Activated T-cell treated with anti-CD3 and anti-CD28 coated beads, Interleukin-2, amount 50 U/mL, for 72 hours (primary cell): ENCODE results near the gene LUC7L. TPM values are rescaled to one million over a fixed set of nuclear protein-coding genes. Genes with fewer than 3 reads are reported as not detected.
"Not testable (repeated sequence)": the region's sequence is repeated elsewhere in the genome, so short reads cannot be mapped to it uniquely, and the experiment has no call there.

Source experiments
- ATAC-seq, 2 donors: fragments of 150-1000 bp; cut with Tn5 transposase; replicated peaks in 1 of 2; 2 replicates each; pipeline ENCODE4 v1.10.0; 2021; ENCODE audit warnings: moderate library complexity in 2 of 2, mild to moderate bottlenecking in 1 of 2
- DNase-seq, 2 donors: peaks; one replicate each; pipeline ENCODE4 v3.0.0; 2021 to 2022; ENCODE audit warnings: mixed read lengths in 1 of 2
- H3K27ac Mint-ChIP-seq: one replicate; pipeline ENCODE4 v1.8.0; 2022; ENCODE audit warnings: mild to moderate bottlenecking, moderate library complexity, mixed read lengths
- H3K27me3 Mint-ChIP-seq: one replicate; pipeline ENCODE4 v1.8.0; 2022; ENCODE audit warnings: low read depth, mixed read lengths
- H3K36me3 Mint-ChIP-seq, 2 donors: one replicate each; pipeline ENCODE4 v1.8.0; 2022; ENCODE audit warnings: mixed read lengths in 2 of 2, mild to moderate bottlenecking in 1 of 2; ENCODE audit not compliant: insufficient read depth in 2 of 2
- H3K4me1 Mint-ChIP-seq: one replicate; pipeline ENCODE4 v1.8.0; 2022; ENCODE audit warnings: low read depth, mixed read lengths
- H3K4me3 Mint-ChIP-seq, 2 donors: one replicate each; pipeline ENCODE4 v1.8.0; 2022; ENCODE audit warnings: mild to moderate bottlenecking in 2 of 2, mixed read lengths in 2 of 2, moderate library complexity in 2 of 2
- H3K9me3 Mint-ChIP-seq, 2 donors: one replicate each; pipeline ENCODE4 v1.8.0; 2022; ENCODE audit warnings: mixed read lengths in 2 of 2
- total RNA-seq, 2 donors: library from RNA; stranded (reverse); gene quantifications; one replicate each; pipeline ENCODE4 v1.2.3, GENCODE V29; 2022

LUC7L gene
- total RNA-seq, 2 donors from 2014 or later, result 56.4 to 69.7 TPM

- not testable (repeated sequence) for DNase-seq, H3K27ac Mint-ChIP-seq, H3K36me3 Mint-ChIP-seq, H3K4me3 Mint-ChIP-seq, ATAC-seq, H3K4me1 Mint-ChIP-seq, H3K9me3 Mint-ChIP-seq
- peaks cover 74% of the 10 kb centered on the region for H3K27me3 Mint-ChIP-seq
These were observed 59.2 kb downstream of the LUC7L start for GRCh38 chr16:170088-170507.

DNA sequence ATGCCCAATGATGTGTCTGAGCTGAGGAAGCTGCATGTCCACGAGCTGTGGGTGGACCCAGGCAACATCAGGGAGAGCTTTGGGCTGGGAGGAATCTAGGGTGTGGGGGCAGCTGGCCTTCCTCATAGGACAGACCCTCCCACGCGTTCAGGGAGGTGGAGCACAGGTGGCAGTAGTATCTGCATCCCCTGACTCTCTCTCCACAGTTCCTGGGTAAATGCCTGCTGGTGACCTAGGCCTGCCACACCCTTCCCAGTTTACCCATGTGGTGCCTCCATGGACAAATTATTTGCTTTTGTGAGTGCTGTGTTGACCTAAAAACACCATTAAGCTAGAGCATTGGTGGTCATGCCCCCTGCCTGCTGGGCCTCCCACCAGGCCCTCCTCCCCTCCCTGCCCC, 60.2 kb downstream of the LUC7L start:
- ATAC-seq (no peak), DNase-seq (no peak)
- Mint-ChIP-seq H3K4me1 (peaks cover 10% of the 10 kb centered on the region), H3K27ac (no peak overlapping the region), H3K36me3 (no peaks in the 10 kb centered on the region), H3K27me3 (peaks cover 63% of the 10 kb centered on the region), H3K4me3 (no peak overlapping the region), H3K9me3 (no peaks in the 10 kb centered on the region)

GRCh38 chr16:168424-168823, 60.8 kb downstream of the LUC7L start:
- Mint-ChIP-seq H3K36me3 (no peaks in the 10 kb centered on the region), H3K4me3 (no peak overlapping the region), H3K27ac (no peak overlapping the region), H3K4me1 (peaks cover 10% of the 10 kb centered on the region), H3K27me3 (peaks cover 57% of the 10 kb centered on the region), H3K9me3 (no peaks in the 10 kb centered on the region)
- ATAC-seq, result no peak
- DNase-seq, result no peak

GRCh38 chr16:167122-167690, 62.0 kb downstream of the LUC7L start:
- ATAC-seq (no peak), DNase-seq (no peak)
- H3K27me3 Mint-ChIP-seq, result peaks cover 57% of the 10 kb centered on the region
- no peak overlapping the region for H3K27ac Mint-ChIP-seq
- no peaks in the 10 kb centered on the region for H3K36me3 Mint-ChIP-seq
- peaks cover 10% of the 10 kb centered on the region for H3K4me1 Mint-ChIP-seq
- H3K9me3 Mint-ChIP-seq, result no peaks in the 10 kb centered on the region
- H3K4me3 Mint-ChIP-seq, result peak overlapping the region; percentile 31 to 65

GRCh38 chr16:166375-167121, 62.7 kb downstream of the LUC7L start:
- Mint-ChIP-seq H3K36me3 (no peaks in the 10 kb centered on the region), H3K27ac (no peak overlapping the region), H3K4me1 (peaks cover 10% of the 10 kb centered on the region), H3K4me3 (peak overlapping the region; percentile 65 to 79), H3K27me3 (peaks cover 56% of the 10 kb centered on the region), H3K9me3 (no peaks in the 10 kb centered on the region)
- ATAC-seq (no peak), DNase-seq (no peak)

DNA sequence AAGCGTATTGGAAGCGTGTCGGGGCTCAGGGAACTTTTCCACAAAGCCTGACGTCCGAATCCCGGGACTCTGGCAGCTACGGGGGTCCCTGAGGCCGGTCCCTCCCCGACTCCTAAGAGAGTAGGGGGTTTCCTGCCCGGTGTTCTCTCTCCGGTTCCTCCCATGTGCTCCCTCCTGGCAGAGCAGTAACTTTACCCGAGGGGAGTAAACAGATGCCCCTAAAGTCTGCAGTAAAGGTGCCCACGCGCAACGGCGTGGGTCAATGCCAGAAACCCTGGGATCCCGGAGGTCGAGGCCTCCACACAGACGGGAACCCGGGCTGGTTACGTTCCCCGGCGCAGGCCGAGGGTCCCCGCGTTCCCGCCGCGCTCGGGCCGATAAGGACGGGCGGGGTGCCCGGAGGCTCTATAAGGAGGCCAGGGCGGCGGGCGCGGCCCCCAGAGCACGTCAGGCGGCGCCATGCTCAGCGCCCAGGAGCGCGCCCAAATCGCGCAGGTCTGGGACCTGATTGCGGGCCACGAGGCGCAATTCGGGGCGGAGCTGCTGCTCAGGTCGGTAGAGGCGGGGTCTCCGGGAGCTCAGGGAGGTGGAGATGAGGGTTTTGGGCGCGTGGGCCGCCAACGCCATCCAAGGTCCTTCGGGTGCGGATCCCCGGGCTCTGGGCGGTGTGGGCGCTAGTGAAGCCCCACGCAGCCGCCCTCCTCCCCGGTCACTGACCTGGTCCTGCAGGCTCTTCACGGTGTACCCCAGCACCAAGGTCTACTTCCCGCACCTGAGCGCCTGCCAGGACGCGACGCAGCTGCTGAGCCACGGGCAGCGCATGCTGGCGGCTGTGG, 63.5 kb downstream of the LUC7L start, which contains the start of gene HBM:
HBM (plus strand) TSS at position 440 of the 836 bp plus-strand sequence; CDS start at position 460, 20 bp downstream.
- peaks cover 50% of the 10 kb centered on the region for H3K27me3 Mint-ChIP-seq

GRCh38 chr16:164827-165538, 64.3 kb downstream of the LUC7L start:
- H3K27me3 Mint-ChIP-seq, result peaks cover 42% of the 10 kb centered on the region
- H3K9me3 Mint-ChIP-seq, result no peaks in the 10 kb centered on the region
- DNase-seq (no peak), ATAC-seq (peak; percentile 36 to 52)
- peaks cover under 1% of the 10 kb centered on the region for H3K4me1 Mint-ChIP-seq
- no peaks in the 10 kb centered on the region for H3K36me3 Mint-ChIP-seq
- H3K27ac Mint-ChIP-seq, result no peak overlapping the region
- H3K4me3 Mint-ChIP-seq, result peak overlapping the region; percentile 68 to 79

More for the DNA sequence above, 63.5 kb downstream of the LUC7L start, which contains the start of gene HBM:
- DNase-seq (no peak), ATAC-seq (peak in 1 of 2 donors; percentile 16)
- peak within 1 kb of the TSS; percentile 68 to 79 for H3K4me3 Mint-ChIP-seq
- no peak within 1 kb of the TSS for H3K27ac Mint-ChIP-seq
- no peaks in the 10 kb centered on the region for H3K36me3 Mint-ChIP-seq
- peaks cover 7% of the 10 kb centered on the region for H3K4me1 Mint-ChIP-seq
- H3K9me3 Mint-ChIP-seq, result no peaks in the 10 kb centered on the region

- H3K4me1 Mint-ChIP-seq, H3K9me3 Mint-ChIP-seq, H3K27ac Mint-ChIP-seq, H3K4me3 Mint-ChIP-seq, DNase-seq, H3K36me3 Mint-ChIP-seq: not testable (repeated sequence)
- H3K27me3 Mint-ChIP-seq, result peaks cover 40% of the 10 kb centered on the region
- ATAC-seq, result peak; percentile 71 to 74
These were observed 65.0 kb downstream of the LUC7L start for GRCh38 chr16:164134-164823.

DNA sequence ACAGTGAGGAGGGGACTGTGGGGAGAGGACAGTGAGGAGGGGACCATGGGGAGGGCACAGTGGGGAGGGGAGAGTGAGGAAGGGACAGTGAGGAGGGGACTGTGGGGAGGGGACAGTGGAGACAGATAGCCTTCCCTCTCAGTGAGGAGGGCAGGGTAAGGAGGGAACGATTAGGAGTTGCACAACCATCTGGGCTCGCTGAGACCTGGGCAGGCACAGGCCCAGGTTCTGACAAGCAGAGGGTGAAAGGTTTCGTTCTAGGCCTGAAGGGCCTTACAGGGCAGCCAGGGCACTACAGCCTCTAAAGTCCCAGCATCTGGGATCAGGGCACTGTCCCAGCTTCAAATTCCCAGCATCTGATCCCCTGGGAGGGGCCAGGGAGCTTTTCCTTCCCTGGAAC, 65.6 kb downstream of the LUC7L start:
- not testable (repeated sequence) for H3K36me3 Mint-ChIP-seq, H3K4me1 Mint-ChIP-seq, DNase-seq, H3K27ac Mint-ChIP-seq, H3K9me3 Mint-ChIP-seq, ATAC-seq
- H3K27me3 Mint-ChIP-seq, result peaks cover 38% of the 10 kb centered on the region
- peak overlapping the region in 1 of 2 donors; percentile 57 for H3K4me3 Mint-ChIP-seq

DNA sequence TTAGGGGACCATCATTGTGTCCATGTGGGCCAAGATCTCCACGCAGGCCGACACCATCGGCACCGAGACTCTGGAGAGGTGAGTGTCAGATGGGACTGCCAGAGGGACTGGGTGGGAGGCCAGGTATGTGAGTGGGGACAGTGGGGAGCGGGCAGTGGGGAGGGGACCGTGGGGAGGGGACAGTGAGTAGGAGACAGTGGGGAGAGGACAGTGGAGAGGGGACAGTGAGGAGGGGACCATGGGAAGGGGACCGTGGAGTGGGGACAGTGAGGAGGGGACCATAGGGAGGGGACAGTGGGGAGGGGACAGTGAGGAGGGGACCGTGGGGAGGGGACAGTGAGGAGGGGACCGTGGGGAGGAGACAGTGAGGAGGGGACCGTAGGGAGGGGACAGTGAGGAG, 66.1 kb downstream of the LUC7L start:
- H3K4me1 Mint-ChIP-seq, ATAC-seq, H3K4me3 Mint-ChIP-seq, H3K9me3 Mint-ChIP-seq, DNase-seq, H3K27ac Mint-ChIP-seq, H3K36me3 Mint-ChIP-seq: not testable (repeated sequence)
- peaks cover 36% of the 10 kb centered on the region for H3K27me3 Mint-ChIP-seq

DNA sequence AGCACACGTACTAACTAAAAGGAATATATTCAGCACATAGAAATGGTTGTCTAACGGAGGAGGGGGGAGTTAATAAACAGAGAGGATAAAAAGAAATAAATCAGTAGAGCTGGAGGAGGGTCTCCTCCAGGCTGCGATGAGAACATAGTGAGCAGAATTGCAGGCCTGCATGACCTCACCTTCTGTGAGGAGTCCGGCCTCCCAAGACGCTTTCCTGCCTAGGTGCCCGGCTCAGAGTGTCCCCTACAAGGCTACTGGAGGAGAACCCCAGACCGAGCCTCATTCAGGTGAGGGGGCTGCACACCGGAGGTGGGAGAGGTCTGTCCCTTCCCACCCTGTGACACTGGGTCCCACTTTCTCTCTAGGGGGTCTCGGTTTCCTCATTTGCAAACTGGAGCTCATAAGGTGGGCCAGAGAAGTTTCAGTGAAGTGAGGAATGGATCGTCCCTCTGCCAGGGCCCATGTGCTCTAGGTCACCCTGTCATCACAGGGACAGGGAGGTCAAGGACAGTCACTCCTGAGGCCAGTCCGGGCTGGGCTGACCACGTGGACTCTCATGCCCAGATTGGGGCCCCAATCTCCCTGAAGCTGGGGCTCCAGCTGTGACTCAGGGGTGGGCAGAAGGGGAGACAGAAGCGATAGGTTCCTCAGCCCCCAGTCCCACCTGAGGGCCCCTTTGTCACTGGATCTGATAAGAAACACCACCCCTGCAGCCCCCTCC, 66.8 kb downstream of the LUC7L start:
- ATAC-seq, result no peak
- H3K36me3 Mint-ChIP-seq, result no peaks in the 10 kb centered on the region
- H3K4me3 Mint-ChIP-seq, result no peak overlapping the region
- no peak for DNase-seq
- no peaks in the 10 kb centered on the region for H3K4me1 Mint-ChIP-seq
- peaks cover 36% of the 10 kb centered on the region for H3K27me3 Mint-ChIP-seq
- no peak overlapping the region for H3K27ac Mint-ChIP-seq
- H3K9me3 Mint-ChIP-seq, result no peaks in the 10 kb centered on the region
